H9 (cell line): Measurements from ENCODE around the gene EVC. TPM values are rescaled to one million over a fixed set of nuclear protein-coding genes. Genes with fewer than 3 reads are reported as not detected.
A peak's percentile ranks its signal among the peaks of the same experiment; 100 is the strongest.

Experiments used
- DNase-seq: peaks from one replicate; pipeline ENCODE4 v3.0.0-alpha.2; 2017
- H2AFZ ChIP-seq: one replicate; pipeline ENCODE4 v1.6.1; 2013; ENCODE audit warnings: mild to moderate bottlenecking, low read length, control low read depth, moderate library complexity
- H2AK5ac ChIP-seq: 2 replicates; pipeline ENCODE4 v1.6.1; 2013; ENCODE audit warnings: low read length, control low read depth, mixed read lengths; ENCODE audit not compliant: insufficient read length
- H2BK120ac ChIP-seq: one replicate; pipeline ENCODE4 v1.6.1; 2013; ENCODE audit warnings: low read depth, mild to moderate bottlenecking, low read length, control low read depth, inconsistent platforms; ENCODE audit not compliant: poor library complexity, severe bottlenecking
- H2BK12ac ChIP-seq: 2 replicates; pipeline ENCODE4 v1.6.1; 2013; ENCODE audit warnings: low read length, control low read depth, mixed read lengths, low read depth; ENCODE audit not compliant: insufficient read length
- H2BK15ac ChIP-seq: 2 replicates; pipeline ENCODE4 v1.6.1; 2013; ENCODE audit warnings: low read depth, low read length, control low read depth
- H2BK20ac ChIP-seq: one replicate; pipeline ENCODE4 v1.6.1; 2013; ENCODE audit warnings: low read depth, mild to moderate bottlenecking, low read length, control low read depth, inconsistent platforms; ENCODE audit not compliant: poor library complexity, severe bottlenecking
- H2BK5ac ChIP-seq: 2 replicates; pipeline ENCODE4 v1.6.1; 2013; ENCODE audit warnings: low read length, control low read depth, mixed read lengths; ENCODE audit not compliant: insufficient read length
- H3K14ac ChIP-seq: 2 replicates; pipeline ENCODE4 v1.6.1; 2013; ENCODE audit warnings: low read length, control low read depth; ENCODE audit not compliant: insufficient read depth
- H3K18ac ChIP-seq: 2 replicates; pipeline ENCODE4 v1.6.1; 2013; ENCODE audit warnings: low read depth, mild to moderate bottlenecking, mixed read lengths, low read length, control low read depth; ENCODE audit not compliant: insufficient read length
- H3K23ac ChIP-seq: 2 replicates; pipeline ENCODE4 v1.6.1; 2013; ENCODE audit warnings: low read length, control low read depth, mixed read lengths, low read depth; ENCODE audit not compliant: insufficient read length
- H3K23me2 ChIP-seq: 2 replicates; pipeline ENCODE4 v1.6.1; 2013; ENCODE audit warnings: low read depth, mild to moderate bottlenecking, mixed read lengths, low read length, control low read depth; ENCODE audit not compliant: insufficient read length, poor library complexity, severe bottlenecking
- H3K27ac ChIP-seq: 2 replicates; pipeline ENCODE4 v1.5.1; 2013; ENCODE audit warnings: low read length, control low read depth, mixed read lengths, low read depth; ENCODE audit not compliant: insufficient read length
- H3K27me3 ChIP-seq: 2 replicates; pipeline ENCODE4 v1.6.1; 2013; ENCODE audit warnings: low read length, control low read depth, inconsistent platforms; ENCODE audit not compliant: insufficient read depth
- H3K4ac ChIP-seq: 2 replicates; pipeline ENCODE4 v1.6.1; 2013; ENCODE audit warnings: low read depth, mild to moderate bottlenecking, control low read depth, inconsistent platforms, low read length, moderate library complexity
- H3K4me1 ChIP-seq: 2 replicates; pipeline ENCODE4 v1.6.1; 2013; ENCODE audit warnings: low read length, control low read depth, inconsistent platforms; ENCODE audit not compliant: insufficient read depth
- H3K4me2 ChIP-seq: 2 replicates; pipeline ENCODE4 v1.6.1; 2013; ENCODE audit warnings: low read length, control low read depth, mixed read lengths; ENCODE audit not compliant: insufficient read length, insufficient read depth
- H3K56ac ChIP-seq: 2 replicates; pipeline ENCODE4 v1.6.1; 2013; ENCODE audit warnings: low read depth, mild to moderate bottlenecking, mixed read lengths, low read length, control low read depth; ENCODE audit not compliant: insufficient read length
- H3K79me1 ChIP-seq: 2 replicates; pipeline ENCODE4 v1.6.1; 2013; ENCODE audit warnings: low read depth, mild to moderate bottlenecking, moderate library complexity, low read length, control low read depth, inconsistent platforms; ENCODE audit not compliant: insufficient read depth, poor library complexity, severe bottlenecking
- H3K79me2 ChIP-seq: 2 replicates; pipeline ENCODE4 v1.6.1; 2013; ENCODE audit warnings: low read length, control low read depth, inconsistent platforms; ENCODE audit not compliant: insufficient read depth
- H3K9ac ChIP-seq: 2 replicates; pipeline ENCODE4 v1.6.1; 2013; ENCODE audit warnings: low read length, control low read depth, mixed read lengths; ENCODE audit not compliant: insufficient read length; ENCODE audit errors: extremely low read depth
- H3K9me3 ChIP-seq: one replicate; pipeline ENCODE4 v1.6.1; 2013; ENCODE audit warnings: low read depth, low read length, inconsistent platforms; ENCODE audit not compliant: control insufficient read depth
- H3T11ph ChIP-seq: one replicate; pipeline ENCODE4 v1.6.1; 2013; ENCODE audit warnings: mild to moderate bottlenecking, low read length, control low read depth, inconsistent platforms
- H4K20me1 ChIP-seq: one replicate; pipeline ENCODE4 v1.6.1; 2013; ENCODE audit not compliant: control insufficient read depth, insufficient read length, insufficient read depth
- H4K5ac ChIP-seq: 2 replicates; pipeline ENCODE4 v1.6.1; 2013; ENCODE audit warnings: low read depth, mild to moderate bottlenecking, mixed read lengths, low read length, control low read depth; ENCODE audit not compliant: insufficient read length
- H4K8ac ChIP-seq: replicated peaks from 2 replicates; pipeline ENCODE4 v1.6.1; 2013; ENCODE audit warnings: low read length, control low read depth, mixed read lengths, low read depth; ENCODE audit not compliant: insufficient read length
- H4K91ac ChIP-seq: 2 replicates; pipeline ENCODE4 v1.6.1; 2013; ENCODE audit warnings: low read depth, mild to moderate bottlenecking, moderate library complexity, mixed read lengths, low read length, control low read depth; ENCODE audit not compliant: insufficient read length
- H3K27ac Mint-ChIP-seq, 3 experiments: 2 replicates in 2 of 3; 3 replicates in 1 of 3; pipeline ENCODE4 v1.8.0; 2020 to 2021; ENCODE audit warnings: mixed read lengths in 3 of 3, mild to moderate bottlenecking in 1 of 3, moderate library complexity in 1 of 3
- H3K27me3 Mint-ChIP-seq: 2 replicates; pipeline ENCODE4 v1.8.0; 2021; ENCODE audit warnings: low read depth, mild to moderate bottlenecking, moderate library complexity, mixed read lengths
- H3K36me3 Mint-ChIP-seq, 3 experiments: 2 replicates in 2 of 3; 3 replicates in 1 of 3; pipeline ENCODE4 v1.8.0; 2020 to 2021; ENCODE audit warnings: low read depth in 3 of 3, mixed read lengths in 3 of 3; ENCODE audit not compliant: insufficient read depth in 1 of 3
- H3K4me1 Mint-ChIP-seq, 2 experiments: 2 replicates each; pipeline ENCODE4 v1.8.0; 2020; ENCODE audit warnings: mixed read lengths in 2 of 2
- H3K4me3 Mint-ChIP-seq, 2 experiments: 2 replicates in 1 of 2; 3 replicates in 1 of 2; pipeline ENCODE4 v1.8.0; 2020 to 2021; ENCODE audit warnings: mild to moderate bottlenecking in 2 of 2, mixed read lengths in 2 of 2, moderate library complexity in 1 of 2
- H3K9me3 Mint-ChIP-seq, 2 experiments: 2 replicates in 1 of 2; 3 replicates in 1 of 2; pipeline ENCODE4 v1.8.0; 2020; ENCODE audit warnings: mild to moderate bottlenecking in 2 of 2, mixed read lengths in 2 of 2, moderate library complexity in 1 of 2
- CTCF ChIP-seq: fragments of 200-600 bp; sonication (generic); conservative IDR thresholded peaks from 3 replicates; pipeline ENCODE4 v1.8.0; 2021; ENCODE audit warnings: antibody characterized with exemption, mild to moderate bottlenecking
- WGBS: extraction: QIAGEN DNeasy Blood & Tissue Kit; methylation state at CpG from one replicate; pipeline ENCODE4 v1.1.7; 2013; ENCODE audit warnings: missing lambda C conversion rate, low lambda C conversion rate, mixed read lengths; ENCODE audit not compliant: insufficient read length; ENCODE audit errors: extremely low coverage; 5-methylcytosine and 5-hydroxymethylcytosine counted together
- total RNA-seq: library from RNA; stranded (reverse); gene quantifications from 2 replicates; pipeline ENCODE4 v1.2.1, GENCODE V29; 2021

EVC gene
- total RNA-seq, 1 experiment from 2014 or later, result 10.1 TPM

- no peak overlapping the region for H2BK5ac ChIP-seq
- H3K23ac ChIP-seq, result no peak overlapping the region
- H4K20me1 ChIP-seq, result no peaks in the 10 kb centered on the region
- no peak for DNase-seq
- H3K4ac ChIP-seq, result no peak overlapping the region
- H3K56ac ChIP-seq, result no peak overlapping the region
- no peak overlapping the region for H3K18ac ChIP-seq
- no peak overlapping the region for H4K91ac ChIP-seq
- H2BK12ac ChIP-seq, result no peak overlapping the region
- H3K4me1 ChIP-seq, result no peaks in the 10 kb centered on the region
- Mint-ChIP-seq H3K4me1 (peaks cover 4 to 6% of the 10 kb centered on the region in 2 experiments; a peak in 1 of 4 replicates), H3K36me3 (peaks cover 49 to 57% (median 56%) of the 10 kb centered on the region in 3 experiments), H3K27me3 (no peaks in the 10 kb centered on the region), H3K4me3 (no peak overlapping the region), H3K9me3 (no peaks in the 10 kb centered on the region), H3K27ac (peak overlapping the region in 1 of 3 experiments; percentile 44; a peak in 2 of 7 replicates)
- no peaks in the 10 kb centered on the region for H3K23me2 ChIP-seq
- H3K9ac ChIP-seq, result no peak overlapping the region
- H3K79me2 ChIP-seq, result no peaks in the 10 kb centered on the region
- no peak overlapping the region for H2AFZ ChIP-seq
- H3K79me1 ChIP-seq, result no peaks in the 10 kb centered on the region
- H4K8ac ChIP-seq, result no peak overlapping the region
- H3K4me2 ChIP-seq, result no peak overlapping the region
- H3K27ac ChIP-seq, result no peak overlapping the region
- TF ChIP-seq CTCF, result no peak
- no peak overlapping the region for H3K14ac ChIP-seq
- no peak overlapping the region for H2AK5ac ChIP-seq
- H3T11ph ChIP-seq, result no peak overlapping the region
- no peak overlapping the region for H2BK15ac ChIP-seq
- no CpG with 5 or more reads among the region's 12 CpGs for WGBS
- H3K27me3 ChIP-seq, result no peaks in the 10 kb centered on the region
- no peak overlapping the region for H4K5ac ChIP-seq
- no peak overlapping the region for H2BK120ac ChIP-seq
- no peaks in the 10 kb centered on the region for H3K9me3 ChIP-seq
- no peak overlapping the region for H2BK20ac ChIP-seq
These were observed 105.9 kb downstream of the EVC start for GRCh38 chr4:5816851-5817375.
